ENCODE data around the gene WWC1.

Gene WWC1

DNA sequence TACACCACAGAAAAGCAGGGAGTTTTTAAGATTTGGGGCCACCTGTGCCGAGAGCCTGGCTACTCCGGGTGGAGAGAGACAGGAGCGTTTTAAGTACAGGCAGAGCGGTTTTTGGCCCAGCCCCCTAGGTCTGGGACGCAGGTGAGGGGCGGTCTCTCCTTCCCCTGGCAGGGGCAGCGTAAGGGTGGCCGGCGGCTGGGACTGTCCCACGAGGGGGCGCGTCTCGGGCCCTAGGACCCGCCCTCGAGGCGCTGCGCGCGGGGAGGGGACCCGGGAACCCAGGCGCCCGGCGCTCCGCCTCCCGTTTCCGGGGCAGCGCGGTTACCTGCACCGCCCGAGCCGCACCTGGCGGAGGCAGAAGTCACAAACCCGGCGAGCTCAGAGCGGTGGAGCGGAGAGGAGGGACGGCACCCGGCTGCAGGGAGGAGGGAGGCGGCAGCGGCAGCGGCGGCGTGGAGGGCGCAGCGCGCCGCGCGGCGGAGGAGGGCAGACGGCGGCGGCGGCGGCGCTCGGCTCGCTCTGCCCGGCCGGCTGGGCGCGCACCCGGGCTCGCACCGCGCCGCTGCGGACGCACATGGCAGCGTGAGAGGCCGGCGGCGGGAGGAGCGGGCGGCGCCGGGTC, at the start of gene WWC1:
Gene WWC1, plus strand, starts transcription at position 304 of the 622 bp plus-strand sequence. CDS start 508 bp downstream, outside the sequence.
- Mint-ChIP-seq H3K4me1 (ENCODE audit: low read depth) (peaks cover 11% of the 10 kb centered on the region), H3K9me3 (no peaks in the 10 kb centered on the region), H3K27ac (no peak within 1 kb of the TSS), H3K4me3 (peak within 1 kb of the TSS; percentile 68), H3K36me3 (ENCODE audit: low read depth) (no peaks in the 10 kb centered on the region), H3K27me3 (peaks cover 52% of the 10 kb centered on the region)

DNA sequence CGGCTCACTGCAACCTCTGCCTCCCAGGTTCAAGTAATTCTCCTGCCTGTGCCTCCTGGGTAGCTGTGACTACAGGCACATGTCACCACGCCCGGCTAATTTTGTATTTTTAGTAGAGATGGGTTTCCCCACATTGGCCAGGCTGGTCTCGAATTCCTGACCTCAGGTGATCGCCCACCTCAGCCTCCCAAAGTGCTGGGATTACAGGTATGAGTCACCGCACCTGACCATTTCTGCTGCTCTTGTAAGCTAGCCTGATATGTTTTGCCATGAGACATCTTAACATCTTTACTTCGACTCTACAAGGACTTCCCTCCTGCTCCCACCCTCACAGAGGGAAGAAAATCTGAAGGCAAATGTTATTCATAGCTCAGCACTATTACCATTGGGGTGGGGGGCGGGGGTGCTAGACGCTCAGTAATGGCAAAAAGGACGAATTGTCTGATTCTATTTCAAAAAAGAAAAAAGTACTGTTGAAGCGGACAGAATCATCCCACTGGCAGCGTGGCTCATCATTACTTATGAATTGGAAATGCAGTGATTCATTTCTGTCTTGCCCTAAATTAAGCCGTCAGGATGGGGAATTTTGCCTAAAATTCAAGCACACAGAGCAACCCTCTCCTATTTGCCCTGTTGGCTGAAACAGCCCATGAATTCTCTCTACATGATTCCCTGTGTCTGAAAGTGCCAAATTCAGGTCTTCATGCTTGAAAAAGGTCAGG, 46.4 kb upstream of the WWC1 start:
- no peaks in the 10 kb centered on the region for H3K36me3 Mint-ChIP-seq (ENCODE audit: low read depth)
- no peaks in the 10 kb centered on the region for H3K27me3 Mint-ChIP-seq
- no peak overlapping the region for H3K27ac Mint-ChIP-seq
- H3K4me3 Mint-ChIP-seq, result no peak overlapping the region
- H3K9me3 Mint-ChIP-seq, result no peaks in the 10 kb centered on the region
- H3K4me1 Mint-ChIP-seq (ENCODE audit: low read depth), result no peaks in the 10 kb centered on the region

- Mint-ChIP-seq H3K4me3 (no peak overlapping the region), H3K27me3 (no peaks in the 10 kb centered on the region), H3K4me1 (ENCODE audit: low read depth) (no peaks in the 10 kb centered on the region), H3K36me3 (ENCODE audit: low read depth) (no peaks in the 10 kb centered on the region), H3K9me3 (no peaks in the 10 kb centered on the region), H3K27ac (no peak overlapping the region)
Measured at GRCh38 chr5:168249923-168250322, 41.5 kb upstream of the WWC1 start.

GRCh38 chr5:168251259-168251658, 40.2 kb upstream of the WWC1 start:
- Mint-ChIP-seq H3K4me3 (no peak overlapping the region), H3K9me3 (no peaks in the 10 kb centered on the region), H3K27me3 (no peaks in the 10 kb centered on the region), H3K27ac (no peak overlapping the region), H3K4me1 (ENCODE audit: low read depth) (no peaks in the 10 kb centered on the region), H3K36me3 (ENCODE audit: low read depth) (no peaks in the 10 kb centered on the region)

- no peak overlapping the region for H3K4me3 Mint-ChIP-seq
- H3K27ac Mint-ChIP-seq, result no peak overlapping the region
- no peaks in the 10 kb centered on the region for H3K4me1 Mint-ChIP-seq (ENCODE audit: low read depth)
- no peaks in the 10 kb centered on the region for H3K9me3 Mint-ChIP-seq
- no peaks in the 10 kb centered on the region for H3K36me3 Mint-ChIP-seq (ENCODE audit: low read depth)
- no peaks in the 10 kb centered on the region for H3K27me3 Mint-ChIP-seq
Measured at GRCh38 chr5:168254013-168254693, 37.3 kb upstream of the WWC1 start.

DNA sequence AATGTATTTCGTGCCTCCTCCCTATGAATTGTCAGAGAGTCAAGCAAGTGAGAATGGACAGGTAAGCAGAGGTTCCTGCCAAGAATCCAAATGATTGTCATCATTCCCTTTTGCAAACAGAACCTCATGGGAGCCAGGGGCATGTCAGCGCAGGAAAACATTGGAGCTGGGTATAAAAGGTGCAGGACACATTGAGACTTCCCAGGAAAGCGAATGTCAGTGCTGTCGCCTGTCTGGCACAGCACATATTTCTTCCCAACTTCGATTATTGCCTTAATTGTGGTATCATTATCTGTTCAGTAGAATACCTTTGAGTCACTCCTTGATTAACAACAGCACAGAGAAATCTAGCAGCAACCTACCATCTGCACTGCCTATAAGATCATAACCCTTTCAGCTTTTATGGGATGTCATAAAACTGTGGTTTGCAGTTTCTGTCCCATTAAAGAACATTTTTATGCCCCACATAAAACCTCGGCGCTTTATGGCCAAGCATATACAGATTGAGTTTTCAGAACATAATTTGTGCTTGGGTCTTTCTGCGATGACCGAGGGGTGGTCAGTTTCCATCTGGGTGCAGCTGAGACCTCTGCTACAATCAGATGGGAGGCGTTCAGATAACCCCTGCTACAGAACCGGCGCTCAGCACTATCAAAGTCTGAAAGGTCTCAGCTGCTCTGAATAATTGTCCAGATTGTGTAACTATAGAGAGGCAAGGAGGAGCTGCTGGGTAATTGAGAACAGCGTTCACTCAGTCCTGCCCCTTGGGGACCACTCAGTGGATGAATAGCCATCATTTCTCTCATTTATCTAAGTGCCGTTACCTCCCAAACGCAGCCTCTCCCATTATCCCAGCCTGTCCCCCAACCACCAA, 30.9 kb upstream of the WWC1 start:
- Mint-ChIP-seq H3K36me3 (ENCODE audit: low read depth) (no peaks in the 10 kb centered on the region), H3K9me3 (no peaks in the 10 kb centered on the region), H3K4me1 (ENCODE audit: low read depth) (no peaks in the 10 kb centered on the region), H3K27me3 (no peaks in the 10 kb centered on the region), H3K4me3 (no peak overlapping the region), H3K27ac (no peak overlapping the region)

DNA sequence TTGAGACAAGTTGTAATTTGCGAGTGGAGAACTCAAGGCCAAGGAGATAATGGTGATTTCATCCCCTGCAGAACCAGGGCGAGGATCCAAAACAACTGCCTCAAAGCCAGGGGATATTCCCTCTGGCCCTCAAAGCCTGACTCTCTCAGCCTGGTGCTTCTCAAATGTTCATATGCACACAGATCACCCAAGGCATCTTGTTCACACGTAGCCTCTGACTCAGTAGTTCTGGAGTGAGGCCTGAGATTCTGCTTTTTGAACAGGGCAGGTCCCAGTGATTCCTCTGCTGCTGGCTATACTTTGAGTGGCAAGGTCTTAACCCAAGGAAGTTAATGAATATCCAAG, 30.2 kb upstream of the WWC1 start:
- H3K4me3 Mint-ChIP-seq, result no peak overlapping the region
- H3K36me3 Mint-ChIP-seq (ENCODE audit: low read depth), result no peaks in the 10 kb centered on the region
- H3K27me3 Mint-ChIP-seq, result no peaks in the 10 kb centered on the region
- no peaks in the 10 kb centered on the region for H3K4me1 Mint-ChIP-seq (ENCODE audit: low read depth)
- no peaks in the 10 kb centered on the region for H3K9me3 Mint-ChIP-seq
- H3K27ac Mint-ChIP-seq, result no peak overlapping the region

GRCh38 chr5:168262042-168262743, 29.3 kb upstream of the WWC1 start:
- Mint-ChIP-seq H3K9me3 (no peaks in the 10 kb centered on the region), H3K4me3 (no peak overlapping the region), H3K27ac (no peak overlapping the region), H3K27me3 (no peaks in the 10 kb centered on the region), H3K36me3 (ENCODE audit: low read depth) (no peaks in the 10 kb centered on the region), H3K4me1 (ENCODE audit: low read depth) (no peaks in the 10 kb centered on the region)

- Mint-ChIP-seq H3K36me3 (ENCODE audit: low read depth) (no peaks in the 10 kb centered on the region), H3K27ac (no peak overlapping the region), H3K27me3 (peaks cover 5% of the 10 kb centered on the region), H3K4me1 (ENCODE audit: low read depth) (no peaks in the 10 kb centered on the region), H3K4me3 (no peak overlapping the region), H3K9me3 (no peaks in the 10 kb centered on the region)
Measured at GRCh38 chr5:168263121-168263520, 28.3 kb upstream of the WWC1 start.

GRCh38 chr5:168266016-168266415, 25.4 kb upstream of the WWC1 start:
- Mint-ChIP-seq H3K9me3 (no peaks in the 10 kb centered on the region), H3K4me1 (ENCODE audit: low read depth) (peaks cover 6% of the 10 kb centered on the region), H3K27me3 (peaks cover 20% of the 10 kb centered on the region), H3K27ac (no peak overlapping the region), H3K36me3 (ENCODE audit: low read depth) (no peaks in the 10 kb centered on the region), H3K4me3 (no peak overlapping the region)

- Mint-ChIP-seq H3K4me1 (ENCODE audit: low read depth) (peaks cover 6% of the 10 kb centered on the region), H3K27ac (no peak overlapping the region), H3K4me3 (no peak overlapping the region), H3K27me3 (peaks cover 24% of the 10 kb centered on the region), H3K36me3 (ENCODE audit: low read depth) (no peaks in the 10 kb centered on the region), H3K9me3 (no peaks in the 10 kb centered on the region)
Measured at GRCh38 chr5:168268949-168269936, 22.2 kb upstream of the WWC1 start.

- no peak overlapping the region for H3K4me3 Mint-ChIP-seq
- H3K9me3 Mint-ChIP-seq, result no peaks in the 10 kb centered on the region
- H3K36me3 Mint-ChIP-seq (ENCODE audit: low read depth), result no peaks in the 10 kb centered on the region
- H3K27ac Mint-ChIP-seq, result no peak overlapping the region
- peaks cover 24% of the 10 kb centered on the region for H3K27me3 Mint-ChIP-seq
- H3K4me1 Mint-ChIP-seq (ENCODE audit: low read depth), result peaks cover 6% of the 10 kb centered on the region
Measured at GRCh38 chr5:168269937-168270330, 21.5 kb upstream of the WWC1 start.

GRCh38 chr5:168270476-168270875, 21.0 kb upstream of the WWC1 start:
- no peaks in the 10 kb centered on the region for H3K9me3 Mint-ChIP-seq
- no peaks in the 10 kb centered on the region for H3K36me3 Mint-ChIP-seq (ENCODE audit: low read depth)
- peaks cover 24% of the 10 kb centered on the region for H3K27me3 Mint-ChIP-seq

More at GRCh38 chr5:168270476-168270875, 21.0 kb upstream of the WWC1 start:
- peaks cover 6% of the 10 kb centered on the region for H3K4me1 Mint-ChIP-seq (ENCODE audit: low read depth)
- no peak overlapping the region for H3K27ac Mint-ChIP-seq
- H3K4me3 Mint-ChIP-seq, result no peak overlapping the region

Measured in stimulated activated naive CD8-positive, alpha-beta T cell treated with anti-CD3 and anti-CD28 coated beads, Interleukin-15, Interleukin-2, amounts not matched to agents 100 ng/mL and 50 ng/mL, for 24 hours (primary cell).